CD4-positive, alpha-beta T cell treated with Interleukin-4 for 1 hour (primary cell): Measurements from ENCODE around the gene TNIK.
"Not testable (repeated sequence)": the region's sequence is repeated elsewhere in the genome, so short reads cannot be mapped to it uniquely, and the experiment has no call there.

Experiments
- DNase-seq, 2 donors: peaks; one replicate each; pipeline ENCODE4 v3.0.0-alpha.2; 2020 to 2022

The TNIK gene

DNA sequence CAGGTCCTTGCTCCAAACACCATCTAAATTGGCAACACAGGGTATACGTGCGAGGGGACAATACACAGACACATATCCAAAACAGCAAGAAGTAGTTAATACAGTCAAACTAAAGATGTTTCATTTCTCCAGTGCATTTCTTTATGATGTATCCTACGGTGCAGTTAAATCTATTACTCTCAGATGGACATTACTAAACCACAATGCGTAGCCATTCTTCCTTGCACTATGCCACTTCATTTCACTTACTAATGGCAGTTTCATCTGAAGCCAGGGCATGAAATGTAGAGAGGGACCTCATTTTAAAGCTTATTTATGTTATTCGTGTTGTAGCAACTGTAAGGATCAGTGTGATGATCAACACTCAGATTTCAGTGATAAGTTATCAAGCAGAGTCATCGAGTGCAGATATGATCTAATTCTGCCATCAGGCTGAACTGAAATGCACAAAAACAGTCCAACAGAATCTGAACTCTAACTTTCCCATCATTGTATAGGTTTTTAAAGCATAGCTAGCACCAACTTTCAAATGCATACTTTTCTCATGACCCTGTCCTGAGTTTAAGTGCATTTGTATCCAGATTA is 14.5 kb downstream of the TNIK start:
- DNase-seq, result no peak

GRCh38 chr3:171444001-171444690 is 16.1 kb downstream of the TNIK start:
- no peak for DNase-seq

GRCh38 chr3:171443211-171443957 is 16.8 kb downstream of the TNIK start:
- no peak for DNase-seq

GRCh38 chr3:171442184-171442583 is 18.0 kb downstream of the TNIK start:
- DNase-seq, result no peak

DNA sequence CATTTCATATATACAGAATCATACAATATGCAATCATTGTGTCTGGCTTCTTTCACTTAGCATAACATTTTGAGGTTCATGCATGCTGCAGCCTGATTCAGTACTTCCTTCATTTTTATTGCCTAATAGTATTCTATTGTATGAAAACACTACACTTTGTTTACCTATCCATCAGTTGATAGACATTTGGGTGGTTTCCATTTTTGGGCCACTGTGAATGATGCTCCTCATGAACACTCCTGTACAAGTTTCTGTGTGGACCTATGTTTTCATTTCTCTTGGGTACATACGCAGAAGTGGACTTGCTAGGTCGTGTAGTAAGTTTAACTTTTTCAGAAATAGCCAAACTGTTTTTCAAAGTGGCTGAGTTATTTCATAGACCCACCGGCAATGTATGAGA is 18.8 kb downstream of the TNIK start:
- DNase-seq, result no peak

DNA sequence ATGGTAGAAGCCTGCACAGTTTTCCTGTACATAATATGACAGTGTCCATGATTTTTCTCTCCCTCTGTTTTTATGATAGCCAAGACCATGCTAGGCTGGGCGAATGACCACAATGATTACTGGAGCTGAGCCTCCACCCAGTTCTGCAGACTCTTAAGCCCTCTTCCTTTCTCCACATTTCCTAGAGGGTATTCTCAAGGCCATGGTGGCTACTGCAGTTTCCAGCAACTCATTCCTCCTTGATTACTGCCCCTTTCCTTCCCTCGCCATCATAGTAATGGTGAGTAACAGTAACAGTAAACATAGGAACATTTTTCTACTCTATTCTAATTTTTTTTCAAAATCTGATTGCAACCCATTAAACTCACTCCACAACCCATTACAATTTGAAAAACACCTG is 20.2 kb downstream of the TNIK start:
- DNase-seq, result no peak

DNA sequence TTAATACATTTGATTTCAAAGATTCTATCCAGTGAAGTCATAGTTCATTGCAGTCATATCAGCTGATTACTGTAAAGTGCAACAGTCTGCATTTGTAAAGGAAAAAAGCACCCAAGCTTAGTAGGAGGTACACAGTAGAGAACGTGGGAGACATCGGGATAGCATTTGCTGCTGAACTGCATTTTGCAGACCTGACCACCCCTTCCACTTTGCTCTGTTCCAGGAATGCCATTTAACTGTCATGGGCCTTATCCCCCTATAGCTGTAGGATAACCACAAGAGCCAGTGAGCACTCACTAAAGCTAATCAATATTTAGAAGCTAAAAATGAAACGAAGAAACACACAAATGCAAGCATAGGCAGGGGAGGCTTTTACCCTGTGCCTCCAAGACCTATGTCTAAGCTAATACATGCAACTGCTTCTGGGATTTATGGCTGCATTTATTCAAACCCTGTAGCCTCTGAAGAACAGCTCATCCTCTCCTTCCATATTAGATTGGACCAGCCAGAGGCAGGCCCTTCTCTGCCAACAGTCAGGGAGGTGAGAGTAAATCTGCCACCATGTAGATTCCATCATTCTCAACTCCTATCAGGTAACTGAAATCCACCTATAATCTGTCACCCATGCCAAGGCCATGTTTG is 23.0 kb downstream of the TNIK start:
- no peak for DNase-seq

DNA sequence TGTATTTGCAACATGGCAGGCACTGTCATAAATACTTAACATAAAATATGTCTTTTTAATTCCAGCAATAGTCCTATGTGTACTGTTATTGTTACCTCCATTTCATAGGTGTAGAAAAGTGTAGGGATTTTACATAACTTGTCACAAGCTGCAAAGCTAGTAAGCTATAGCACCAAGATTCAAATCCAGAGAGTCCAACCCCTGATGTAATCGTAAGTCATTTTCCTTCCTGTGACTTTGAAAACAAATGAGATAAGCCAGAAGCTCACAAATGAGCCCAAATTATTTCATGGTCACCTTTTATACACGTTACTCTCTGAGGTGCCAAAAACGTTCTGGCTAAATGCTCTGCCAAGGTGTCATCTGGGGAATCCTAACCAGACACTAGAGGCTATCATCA is 23.8 kb downstream of the TNIK start:
- DNase-seq, result no peak

GRCh38 chr3:171435757-171436156 is 24.4 kb downstream of the TNIK start:
- no peak for DNase-seq

GRCh38 chr3:171435143-171435542 is 25.1 kb downstream of the TNIK start:
- DNase-seq, result no peak

DNA sequence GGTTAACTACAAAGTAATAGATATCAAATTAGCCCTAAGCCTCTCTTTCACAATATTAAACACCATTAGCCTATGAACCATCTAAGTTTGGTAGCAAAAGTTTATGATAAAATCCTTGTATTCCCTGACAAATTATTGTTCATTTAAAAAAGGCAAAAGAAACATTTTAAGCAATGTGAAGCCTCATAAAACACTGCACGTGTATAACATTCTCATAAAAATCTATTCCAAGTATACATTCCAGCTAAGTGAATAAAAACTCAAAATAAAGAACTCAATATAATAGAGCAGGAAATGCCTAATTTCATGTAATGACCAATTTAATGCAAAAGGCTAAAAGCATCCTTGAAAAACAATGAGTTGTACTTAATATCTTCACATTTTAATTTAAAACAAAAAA is 27.7 kb downstream of the TNIK start:
- no peak for DNase-seq

DNA sequence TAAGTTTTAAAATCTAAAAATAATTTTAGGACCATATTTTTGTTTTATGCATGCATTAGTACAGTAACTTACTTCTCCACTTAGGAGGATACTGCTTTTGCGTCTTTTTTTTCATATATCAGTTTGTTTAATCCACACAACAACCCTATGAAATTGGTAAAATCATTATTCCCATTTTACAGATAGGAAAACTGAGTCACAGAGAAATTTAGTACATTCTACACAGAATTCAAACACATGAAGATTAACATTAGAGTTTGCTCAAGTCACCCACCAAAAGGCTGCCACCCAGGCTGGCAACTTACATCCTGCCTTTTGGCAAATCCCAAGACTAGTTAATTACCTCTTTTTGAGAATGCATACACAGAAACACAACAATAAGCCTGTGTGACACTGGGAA is 28.7 kb downstream of the TNIK start:
- DNase-seq, result no peak

- DNase-seq, result no peak
These were observed 29.7 kb downstream of the TNIK start for GRCh38 chr3:171430530-171430929.

- DNase-seq, result no peak
These were observed 30.6 kb downstream of the TNIK start for GRCh38 chr3:171429635-171430034.

GRCh38 chr3:171428892-171429291 is 31.3 kb downstream of the TNIK start:
- DNase-seq, result no peak

DNA sequence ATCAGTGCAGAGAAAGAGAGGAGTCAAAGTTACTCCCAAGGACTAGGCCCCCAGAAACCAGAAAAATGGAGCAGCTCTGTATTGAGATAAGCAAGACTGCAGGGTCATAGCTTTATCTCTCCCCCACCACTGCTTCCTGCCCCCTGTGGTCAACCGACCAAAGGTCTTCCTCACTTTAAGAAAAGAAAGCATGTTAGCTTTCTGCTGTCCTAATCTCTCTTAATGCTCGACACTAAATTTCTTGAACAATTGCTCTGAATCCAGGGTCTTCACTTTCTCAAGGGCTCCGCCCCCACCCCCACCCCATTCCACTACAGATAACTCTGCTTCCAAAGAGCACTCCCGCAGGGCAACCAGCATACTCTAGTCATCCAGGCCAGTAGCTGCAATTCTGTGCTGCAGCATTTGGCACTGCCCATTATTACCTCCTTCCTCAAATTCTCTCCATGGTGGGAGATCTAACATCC is 31.9 kb downstream of the TNIK start:
- DNase-seq, result no peak

DNA sequence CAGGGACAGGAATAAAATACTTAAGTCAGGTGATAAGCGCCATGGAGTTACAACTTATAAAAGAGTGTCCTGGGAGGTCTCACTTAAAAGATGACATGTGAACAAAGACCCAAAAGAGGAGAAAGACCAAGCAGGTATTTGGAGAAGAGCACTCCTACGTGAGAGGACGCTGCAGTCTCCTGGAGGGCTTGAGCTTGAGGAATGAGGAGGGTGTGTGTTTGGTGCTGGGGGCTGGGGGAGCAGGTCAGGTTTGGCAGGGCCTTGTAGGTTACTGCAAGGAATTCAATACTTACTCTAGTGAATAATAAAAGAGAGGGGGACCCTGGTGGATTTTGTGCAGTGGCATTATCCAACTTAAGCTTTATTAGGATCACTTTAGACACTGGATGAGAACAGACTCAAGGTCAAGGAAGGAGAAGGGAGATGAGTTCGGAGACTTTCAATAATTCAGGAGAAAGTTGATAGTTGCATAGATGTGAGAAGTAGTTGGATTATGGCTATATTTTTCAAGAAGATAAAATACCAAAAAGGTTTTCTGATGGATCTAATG is 32.4 kb downstream of the TNIK start:
- DNase-seq, result no peak

DNA sequence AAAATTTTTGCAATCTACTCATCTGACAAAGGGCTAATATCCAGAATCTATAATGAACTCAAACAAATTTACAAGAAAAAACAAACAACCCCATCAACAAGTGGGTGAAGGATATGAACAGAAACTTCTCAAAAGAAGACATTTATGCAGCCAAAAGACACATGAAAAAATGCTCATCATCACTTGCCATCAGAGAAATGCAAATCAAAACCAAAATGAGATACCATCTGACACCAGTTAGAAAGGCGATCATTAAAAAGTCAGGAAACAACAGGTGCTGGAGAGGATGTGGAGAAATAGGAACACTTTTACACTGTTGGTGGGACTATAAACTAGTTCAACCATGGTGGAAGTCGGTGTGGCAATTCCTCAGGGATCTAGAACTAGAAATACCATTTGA is 36.1 kb downstream of the TNIK start:
- DNase-seq, result not testable (repeated sequence)

GRCh38 chr3:171422855-171423254 is 37.4 kb downstream of the TNIK start:
- DNase-seq, result not testable (repeated sequence)

DNA sequence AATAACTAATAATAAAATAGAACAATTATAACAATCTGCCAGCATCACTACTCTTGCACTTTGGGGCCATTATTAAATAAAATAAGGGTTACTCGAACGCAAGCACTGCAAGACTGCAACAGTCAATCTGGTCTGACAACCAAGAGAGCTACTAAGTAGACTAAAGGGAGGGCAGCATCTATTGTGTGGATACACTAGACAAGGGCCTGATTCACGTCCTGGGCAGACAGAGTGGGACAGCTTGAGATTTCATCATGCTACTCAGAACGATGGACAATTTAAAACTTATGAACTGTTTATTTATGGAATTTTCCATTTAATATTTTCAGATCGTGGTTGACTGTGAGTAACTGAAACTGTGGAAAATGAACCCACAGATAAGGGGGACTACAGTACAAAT is 39.5 kb downstream of the TNIK start:
- no peak for DNase-seq

DNA sequence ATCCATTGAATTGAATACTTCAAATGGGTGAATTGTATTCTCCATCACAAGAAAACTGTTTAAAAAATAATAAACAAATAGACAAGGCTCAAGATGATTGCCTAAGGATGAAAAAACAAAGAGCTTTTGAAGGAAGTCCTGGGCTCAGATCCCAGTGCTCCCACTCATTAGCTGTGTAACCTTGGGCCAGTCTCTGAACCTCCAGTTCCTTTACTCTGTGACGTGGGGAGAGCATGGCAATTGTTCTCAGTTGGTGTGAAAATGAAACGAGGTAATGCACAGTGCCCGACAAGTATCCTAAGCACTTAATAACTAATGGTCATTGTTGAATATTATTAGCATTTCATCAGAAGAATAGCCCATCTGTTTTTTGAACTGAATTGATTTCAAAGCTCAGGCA is 40.7 kb downstream of the TNIK start:
- no peak for DNase-seq

DNA sequence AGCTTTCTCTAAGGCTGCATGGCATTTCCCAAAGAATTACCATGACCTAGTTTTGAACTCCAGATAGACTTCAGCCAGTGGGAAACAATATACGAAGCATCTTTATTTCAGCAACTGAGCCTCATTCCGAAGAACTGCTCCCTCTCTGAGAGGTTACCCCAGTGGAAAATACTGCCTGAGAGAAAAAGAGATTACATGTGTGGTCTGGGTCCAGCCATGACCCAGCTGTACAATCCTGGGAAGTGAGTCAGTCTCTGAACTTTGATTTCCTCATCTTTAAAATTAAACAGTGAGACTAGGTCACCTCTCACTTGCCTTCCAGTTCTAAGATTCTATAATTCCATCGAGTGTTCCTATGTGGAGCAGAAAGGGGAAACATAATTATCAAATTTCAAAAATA is 42.4 kb downstream of the TNIK start:
- no peak for DNase-seq

- no peak for DNase-seq
These were observed 43.1 kb downstream of the TNIK start for GRCh38 chr3:171417137-171417536.
